ENCODE results near the gene INTS6L.
"Not testable (repeated sequence)": the region's sequence is repeated elsewhere in the genome, so short reads cannot be mapped to it uniquely, and the experiment has no call there.

The INTS6L gene

GRCh38 chrX:135528254-135528653 is 7.8 kb downstream of the INTS6L start:
- DNase-seq (ENCODE audit: low spot score), result no peak

GRCh38 chrX:135528756-135529155 is 8.3 kb downstream of the INTS6L start:
- no peak for DNase-seq (ENCODE audit: low spot score)

- DNase-seq (ENCODE audit: low spot score), result no peak
Observed at GRCh38 chrX:135530097-135530496, 9.6 kb downstream of the INTS6L start.

GRCh38 chrX:135531813-135532212 is 11.4 kb downstream of the INTS6L start:
- DNase-seq (ENCODE audit: low spot score), result no peak

- DNase-seq (ENCODE audit: low spot score), result no peak
Observed at GRCh38 chrX:135535077-135535940, 14.8 kb downstream of the INTS6L start.

GRCh38 chrX:135536877-135537276 is 16.4 kb downstream of the INTS6L start:
- DNase-seq (ENCODE audit: low spot score), result no peak

GRCh38 chrX:135541351-135541750 is 20.9 kb downstream of the INTS6L start:
- no peak for DNase-seq (ENCODE audit: low spot score)

- no peak for DNase-seq (ENCODE audit: low spot score)
Observed at GRCh38 chrX:135543172-135543571, 22.7 kb downstream of the INTS6L start.

GRCh38 chrX:135543924-135544323 is 23.5 kb downstream of the INTS6L start:
- no peak for DNase-seq (ENCODE audit: low spot score)

GRCh38 chrX:135544338-135544948 is 24.0 kb downstream of the INTS6L start:
- no peak for DNase-seq (ENCODE audit: low spot score)

- no peak for DNase-seq (ENCODE audit: low spot score)
Observed at GRCh38 chrX:135547767-135548166, 27.3 kb downstream of the INTS6L start.

- no peak for DNase-seq (ENCODE audit: low spot score)
Observed at GRCh38 chrX:135549519-135549918, 29.1 kb downstream of the INTS6L start.

GRCh38 chrX:135556055-135556454 is 35.6 kb downstream of the INTS6L start:
- no peak for DNase-seq (ENCODE audit: low spot score)

GRCh38 chrX:135557344-135557743 is 36.9 kb downstream of the INTS6L start:
- no peak for DNase-seq (ENCODE audit: low spot score)

- DNase-seq (ENCODE audit: low spot score), result peak; percentile 9
Observed at GRCh38 chrX:135572436-135572835, 52.0 kb downstream of the INTS6L start.

- no peak for DNase-seq (ENCODE audit: low spot score)
Observed at GRCh38 chrX:135581496-135581895, 61.0 kb downstream of the INTS6L start.

- no peak for DNase-seq (ENCODE audit: low spot score)
Observed at GRCh38 chrX:135585153-135585552, 64.7 kb downstream of the INTS6L start.

GRCh38 chrX:135591871-135592270 is 71.4 kb downstream of the INTS6L start:
- DNase-seq (ENCODE audit: low spot score), result peak; percentile 12

- not testable (repeated sequence) for DNase-seq (ENCODE audit: low spot score)
Observed at GRCh38 chrX:135594049-135594448, 73.6 kb downstream of the INTS6L start.

GRCh38 chrX:135594453-135594852 is 74.0 kb downstream of the INTS6L start:
- DNase-seq (ENCODE audit: low spot score), result not testable (repeated sequence)

GRCh38 chrX:135595543-135595942 is 75.1 kb downstream of the INTS6L start:
- no peak for DNase-seq (ENCODE audit: low spot score)

GRCh38 chrX:135596495-135596894 is 76.0 kb downstream of the INTS6L start:
- no peak for DNase-seq (ENCODE audit: low spot score)

GRCh38 chrX:135605906-135606305 is 85.4 kb downstream of the INTS6L start:
- no peak for DNase-seq (ENCODE audit: low spot score)

Measured in RKO (cell line).